HepG2 (cell line): ENCODE results near the gene PIANP. TPM values are rescaled to one million over a fixed set of nuclear protein-coding genes. Genes with fewer than 3 reads are reported as not detected.

Source experiments
- HNRNPUL1 ChIP-seq: fragments of 200-400 bp; formaldehyde crosslinking; IDR thresholded peaks from 2 replicates; pipeline ENCODE4 v1.6.1; 2017; ENCODE audit warnings: low read depth, mild to moderate bottlenecking, low read length, moderate library complexity
- NFE2 ChIP-seq: sonication (generic); formaldehyde crosslinking; IDR thresholded peaks from 2 replicates; pipeline ENCODE4 v1.4.0; 2020; ENCODE audit warnings: missing genetic modification reagents
- SRF ChIP-seq: IDR thresholded peaks from 2 replicates; pipeline ENCODE4 v1.6.1; 2011; ENCODE audit warnings: mild to moderate bottlenecking, low read depth, low read length, moderate library complexity
- SUZ12 ChIP-seq: fragments of 150-350 bp; IDR thresholded peaks from 2 replicates; pipeline ENCODE4 v1.6.1; 2014; ENCODE audit warnings: low read depth, low read length
- ZFP36L1 ChIP-seq: sonication (generic); formaldehyde crosslinking; IDR thresholded peaks from 2 replicates; pipeline ENCODE4 v1.8.0; 2022; ENCODE audit warnings: mild to moderate bottlenecking, missing genetic modification reagents, moderate library complexity
- ZFP37 ChIP-seq: sonication (generic); formaldehyde crosslinking; IDR thresholded peaks from 2 replicates; pipeline ENCODE4 v1.4.0; 2020; ENCODE audit warnings: missing genetic modification reagents, borderline replicate concordance
- ZFP90 ChIP-seq: sonication (generic); formaldehyde crosslinking; IDR thresholded peaks from 2 replicates; pipeline ENCODE4 v1.8.0; 2022; ENCODE audit warnings: missing genetic modification reagents, mild to moderate bottlenecking, inconsistent platforms, borderline replicate concordance
- ZMAT3 ChIP-seq: sonication (generic); formaldehyde crosslinking; conservative IDR thresholded peaks from 2 replicates; pipeline ENCODE4 v1.7.0; 2021; ENCODE audit warnings: missing genetic modification reagents
- ZNF143 ChIP-seq: sonication (generic); formaldehyde crosslinking; IDR thresholded peaks from 2 replicates; pipeline ENCODE4 v1.4.0; 2020; ENCODE audit warnings: missing genetic modification reagents
- ZNF33A ChIP-seq: sonication (generic); formaldehyde crosslinking; IDR thresholded peaks from 2 replicates; pipeline ENCODE4 v1.5.1; 2020; ENCODE audit warnings: missing genetic modification reagents, mild to moderate bottlenecking, moderate library complexity, borderline replicate concordance
- ZNF468 ChIP-seq: sonication (generic); formaldehyde crosslinking; IDR thresholded peaks from 2 replicates; pipeline ENCODE4 v1.8.0; 2022; ENCODE audit warnings: mild to moderate bottlenecking, moderate library complexity, missing genetic modification reagents
- ZNF761 ChIP-seq: sonication (generic); formaldehyde crosslinking; conservative IDR thresholded peaks from 2 replicates; pipeline ENCODE4 v1.4.0; 2020; ENCODE audit warnings: mild to moderate bottlenecking, missing genetic modification reagents
- ZNF841 ChIP-seq: sonication (generic); formaldehyde crosslinking; IDR thresholded peaks from 2 replicates; pipeline ENCODE4 v1.8.1; 2023; ENCODE audit warnings: missing genetic modification reagents, borderline replicate concordance
- ZSCAN22 ChIP-seq: sonication (generic); formaldehyde crosslinking; IDR thresholded peaks from 2 replicates; pipeline ENCODE4 v1.4.0; 2020; ENCODE audit warnings: mild to moderate bottlenecking, missing genetic modification reagents
- polyA plus RNA-seq, 8 experiments: library from polyadenylated mRNA; depleted of rRNA in 3 of 8; stranded (reverse) in 7 of 8; unstranded in 1 of 8; fragments of >200 nt; fragmentation: Illumina TruSeq in 4 of 8; extraction: Trizol in 4 of 8; gene quantifications; 2 replicates each; pipeline versions ENCODE4 v1.2.1 to v1.2.3, GENCODE V29; 2011 to 2016; ENCODE audit warnings: low read depth in 4 of 8, missing spikeins in 1 of 8, mixed read lengths in 1 of 8; ENCODE audit not compliant: insufficient read depth in 1 of 8
- total RNA-seq, 5 experiments: library from RNA; depleted of rRNA; stranded (reverse); fragments of >200 nt; fragmentation: Illumina TruSeq; extraction: Trizol; gene quantifications; 2 replicates each; pipeline ENCODE4 v1.2.3, GENCODE V29; 2016; ENCODE audit warnings: low read depth in 1 of 5
- TF ChIP-seq, protein P1 (sequence below): sonication (generic); formaldehyde crosslinking; IDR thresholded peaks from 2 replicates; pipeline ENCODE4 v1.8.1; 2023; ENCODE audit warnings: mild to moderate bottlenecking, inconsistent platforms, moderate library complexity, missing genetic modification reagents, borderline replicate concordance
- TF ChIP-seq, protein P2 (sequence below): sonication (generic); formaldehyde crosslinking; IDR thresholded peaks from 2 replicates; pipeline ENCODE4 v1.4.0; 2020; ENCODE audit warnings: missing genetic modification reagents
- TF ChIP-seq, protein P3 (sequence below): sonication (generic); formaldehyde crosslinking; IDR thresholded peaks from 2 replicates; pipeline ENCODE4 v1.4.0; 2020; ENCODE audit warnings: mild to moderate bottlenecking, missing genetic modification reagents
- TF ChIP-seq, protein P4 (sequence below): sonication (generic); formaldehyde crosslinking; conservative IDR thresholded peaks from 2 replicates; pipeline ENCODE4 v1.4.0; 2020; ENCODE audit warnings: missing genetic modification reagents

The PIANP gene
- total and polyA plus RNA-seq, 2 of the 13 experiments (the other 11 are each of a cell fraction or from before 2014, with no cell fraction given), result not detected

DNA sequence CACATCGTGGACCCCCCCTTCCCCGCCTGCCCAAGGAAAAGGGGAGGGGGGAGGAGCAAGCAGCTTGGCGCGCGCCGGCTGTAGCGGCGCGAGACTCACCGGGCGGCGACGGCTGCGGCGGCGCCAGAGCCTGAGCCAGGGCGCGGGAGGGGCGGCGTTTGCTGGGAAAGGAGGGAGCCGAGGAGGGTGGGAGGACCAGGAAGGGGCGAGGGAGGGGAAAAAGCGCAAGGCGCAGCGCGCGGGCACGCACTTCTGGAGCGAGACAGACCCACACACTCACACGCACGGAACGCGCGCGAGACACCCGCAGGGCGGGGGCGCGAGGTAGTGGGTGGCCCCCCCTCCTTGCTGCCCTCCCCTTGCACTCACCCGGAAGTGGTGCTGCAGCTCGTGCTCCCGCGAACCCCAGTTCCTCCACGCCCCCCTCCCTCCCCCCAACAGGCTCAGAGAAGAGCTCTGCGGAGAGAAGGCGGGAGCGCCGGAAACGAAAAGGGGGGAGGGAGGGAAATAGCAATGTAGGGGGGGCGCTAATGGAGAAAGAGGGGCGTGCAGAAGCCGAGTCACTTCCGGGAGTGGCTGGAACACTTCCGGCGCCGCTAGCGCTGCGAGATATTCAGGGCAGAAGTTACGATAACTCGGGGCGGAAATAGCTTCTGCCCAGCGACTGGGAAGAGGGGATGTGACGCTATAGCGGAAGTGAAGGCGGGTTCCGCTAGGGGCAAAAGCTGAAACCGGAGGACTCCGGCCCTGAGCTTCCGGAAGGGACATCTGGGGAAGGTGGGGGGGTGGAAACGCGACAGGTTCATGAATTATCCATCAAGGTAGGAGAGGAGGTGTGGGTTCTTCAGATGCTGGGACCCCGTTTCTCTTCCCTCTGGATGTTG lies 11.4 kb downstream of the PIANP start, which contains the start of gene ZNF384 (continued):
- TF ChIP-seq, protein P1, sequence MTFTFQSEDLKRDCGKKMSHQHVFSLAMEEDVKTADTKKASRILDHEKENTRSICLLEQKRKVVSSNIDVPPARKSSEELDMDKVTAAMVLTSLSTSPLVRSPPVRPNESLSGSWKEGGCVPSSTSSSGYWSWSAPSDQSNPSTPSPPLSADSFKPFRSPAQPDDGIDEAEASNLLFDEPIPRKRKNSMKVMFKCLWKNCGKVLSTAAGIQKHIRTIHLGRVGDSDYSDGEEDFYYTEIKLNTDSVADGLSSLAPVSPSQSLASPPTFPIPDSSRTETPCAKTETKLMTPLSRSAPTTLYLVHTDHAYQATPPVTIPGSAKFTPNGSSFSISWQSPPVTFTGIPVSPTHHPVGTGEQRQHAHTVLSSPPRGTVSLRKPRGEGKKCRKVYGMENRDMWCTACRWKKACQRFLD (CRISPR knock-in tag), result peak; percentile 78; the same call in 1 of the 2 replicates
- TF ChIP-seq HNRNPUL1 (no peak), ZNF143 (CRISPR knock-in tag) (peak; percentile 61), ZSCAN22 (no peak), SRF (0 out of 2 replicates have a peak, but pooled peaks have one; percentile 79), ZNF841 (CRISPR knock-in tag) (no peak), ZMAT3 (CRISPR knock-in tag) (no peak; the same call in 1 of the 2 replicates), ZNF761 (CRISPR knock-in tag) (0 out of 2 replicates have a peak, but pooled peaks have one; percentile 5), ZNF468 (CRISPR knock-in tag) (0 out of 2 replicates have a peak, but pooled peaks have one; percentile 78), ZFP90 (CRISPR knock-in tag) (no peak; the same call in 1 of the 2 replicates), ZNF33A (CRISPR knock-in tag) (no peak), SUZ12 (no peak), NFE2 (CRISPR knock-in tag) (no peak), ZFP37 (CRISPR knock-in tag) (no peak), ZFP36L1 (no peak)
- TF ChIP-seq, protein P2, sequence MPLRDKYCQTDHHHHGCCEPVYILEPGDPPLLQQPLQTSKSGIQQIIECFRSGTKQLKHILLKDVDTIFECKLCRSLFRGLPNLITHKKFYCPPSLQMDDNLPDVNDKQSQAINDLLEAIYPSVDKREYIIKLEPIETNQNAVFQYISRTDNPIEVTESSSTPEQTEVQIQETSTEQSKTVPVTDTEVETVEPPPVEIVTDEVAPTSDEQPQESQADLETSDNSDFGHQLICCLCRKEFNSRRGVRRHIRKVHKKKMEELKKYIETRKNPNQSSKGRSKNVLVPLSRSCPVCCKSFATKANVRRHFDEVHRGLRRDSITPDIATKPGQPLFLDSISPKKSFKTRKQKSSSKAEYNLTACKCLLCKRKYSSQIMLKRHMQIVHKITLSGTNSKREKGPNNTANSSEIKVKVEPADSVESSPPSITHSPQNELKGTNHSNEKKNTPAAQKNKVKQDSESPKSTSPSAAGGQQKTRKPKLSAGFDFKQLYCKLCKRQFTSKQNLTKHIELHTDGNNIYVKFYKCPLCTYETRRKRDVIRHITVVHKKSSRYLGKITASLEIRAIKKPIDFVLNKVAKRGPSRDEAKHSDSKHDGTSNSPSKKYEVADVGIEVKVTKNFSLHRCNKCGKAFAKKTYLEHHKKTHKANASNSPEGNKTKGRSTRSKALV (CRISPR knock-in tag), result 0 out of 2 replicates have a peak, but pooled peaks have one; percentile 23
- TF ChIP-seq, protein P3, sequence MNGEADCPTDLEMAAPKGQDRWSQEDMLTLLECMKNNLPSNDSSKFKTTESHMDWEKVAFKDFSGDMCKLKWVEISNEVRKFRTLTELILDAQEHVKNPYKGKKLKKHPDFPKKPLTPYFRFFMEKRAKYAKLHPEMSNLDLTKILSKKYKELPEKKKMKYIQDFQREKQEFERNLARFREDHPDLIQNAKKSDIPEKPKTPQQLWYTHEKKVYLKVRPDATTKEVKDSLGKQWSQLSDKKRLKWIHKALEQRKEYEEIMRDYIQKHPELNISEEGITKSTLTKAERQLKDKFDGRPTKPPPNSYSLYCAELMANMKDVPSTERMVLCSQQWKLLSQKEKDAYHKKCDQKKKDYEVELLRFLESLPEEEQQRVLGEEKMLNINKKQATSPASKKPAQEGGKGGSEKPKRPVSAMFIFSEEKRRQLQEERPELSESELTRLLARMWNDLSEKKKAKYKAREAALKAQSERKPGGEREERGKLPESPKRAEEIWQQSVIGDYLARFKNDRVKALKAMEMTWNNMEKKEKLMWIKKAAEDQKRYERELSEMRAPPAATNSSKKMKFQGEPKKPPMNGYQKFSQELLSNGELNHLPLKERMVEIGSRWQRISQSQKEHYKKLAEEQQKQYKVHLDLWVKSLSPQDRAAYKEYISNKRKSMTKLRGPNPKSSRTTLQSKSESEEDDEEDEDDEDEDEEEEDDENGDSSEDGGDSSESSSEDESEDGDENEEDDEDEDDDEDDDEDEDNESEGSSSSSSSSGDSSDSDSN, result peak; percentile 33; the same call in 1 of the 2 replicates
- TF ChIP-seq, protein P4, sequence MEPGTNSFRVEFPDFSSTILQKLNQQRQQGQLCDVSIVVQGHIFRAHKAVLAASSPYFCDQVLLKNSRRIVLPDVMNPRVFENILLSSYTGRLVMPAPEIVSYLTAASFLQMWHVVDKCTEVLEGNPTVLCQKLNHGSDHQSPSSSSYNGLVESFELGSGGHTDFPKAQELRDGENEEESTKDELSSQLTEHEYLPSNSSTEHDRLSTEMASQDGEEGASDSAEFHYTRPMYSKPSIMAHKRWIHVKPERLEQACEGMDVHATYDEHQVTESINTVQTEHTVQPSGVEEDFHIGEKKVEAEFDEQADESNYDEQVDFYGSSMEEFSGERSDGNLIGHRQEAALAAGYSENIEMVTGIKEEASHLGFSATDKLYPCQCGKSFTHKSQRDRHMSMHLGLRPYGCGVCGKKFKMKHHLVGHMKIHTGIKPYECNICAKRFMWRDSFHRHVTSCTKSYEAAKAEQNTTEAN (CRISPR knock-in tag), result no peak
